ENCODE results near the gene PSAP.

DNA sequence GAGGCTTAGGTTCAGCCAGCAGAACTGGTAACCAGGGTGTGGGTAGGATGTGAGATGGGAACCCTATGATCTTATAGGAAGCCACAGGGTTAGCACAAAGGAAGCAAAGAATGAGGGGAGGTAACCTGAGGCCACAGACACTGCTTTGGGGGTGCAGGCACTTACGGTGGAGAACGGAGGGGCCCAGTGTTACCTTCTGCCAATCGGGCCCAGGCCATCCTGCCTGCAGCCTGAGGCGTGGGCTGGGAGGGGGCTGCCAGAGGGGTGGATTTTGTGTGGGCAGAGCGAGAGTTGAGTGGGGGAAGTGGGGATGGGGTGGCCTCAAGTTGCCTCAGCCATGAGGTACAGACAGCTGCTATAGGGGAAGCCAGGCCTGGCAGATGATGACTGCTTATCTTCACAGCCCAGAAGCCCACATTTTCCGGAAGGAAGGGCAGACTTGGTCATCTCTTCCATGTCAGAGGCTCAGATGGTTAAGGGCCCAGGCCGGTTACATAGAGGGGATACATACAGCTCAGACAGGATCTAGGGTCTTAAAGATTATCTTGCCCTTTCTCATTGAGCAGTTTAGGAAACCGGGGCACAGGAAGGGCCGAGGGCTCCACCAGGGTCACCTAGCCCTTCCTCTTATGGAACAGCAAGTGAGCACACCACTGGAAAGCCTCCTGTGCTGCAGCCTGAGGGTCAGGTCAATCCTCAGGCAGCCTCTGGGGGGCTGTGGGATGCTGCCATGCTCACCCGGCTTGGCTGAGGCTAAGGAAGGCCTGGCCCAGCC is 53.3 kb downstream of the PSAP start:
- no peak for TF ChIP-seq POLR2A (IDR thresholded peaks at IDR 0.05)
- TF ChIP-seq, protein P1, sequence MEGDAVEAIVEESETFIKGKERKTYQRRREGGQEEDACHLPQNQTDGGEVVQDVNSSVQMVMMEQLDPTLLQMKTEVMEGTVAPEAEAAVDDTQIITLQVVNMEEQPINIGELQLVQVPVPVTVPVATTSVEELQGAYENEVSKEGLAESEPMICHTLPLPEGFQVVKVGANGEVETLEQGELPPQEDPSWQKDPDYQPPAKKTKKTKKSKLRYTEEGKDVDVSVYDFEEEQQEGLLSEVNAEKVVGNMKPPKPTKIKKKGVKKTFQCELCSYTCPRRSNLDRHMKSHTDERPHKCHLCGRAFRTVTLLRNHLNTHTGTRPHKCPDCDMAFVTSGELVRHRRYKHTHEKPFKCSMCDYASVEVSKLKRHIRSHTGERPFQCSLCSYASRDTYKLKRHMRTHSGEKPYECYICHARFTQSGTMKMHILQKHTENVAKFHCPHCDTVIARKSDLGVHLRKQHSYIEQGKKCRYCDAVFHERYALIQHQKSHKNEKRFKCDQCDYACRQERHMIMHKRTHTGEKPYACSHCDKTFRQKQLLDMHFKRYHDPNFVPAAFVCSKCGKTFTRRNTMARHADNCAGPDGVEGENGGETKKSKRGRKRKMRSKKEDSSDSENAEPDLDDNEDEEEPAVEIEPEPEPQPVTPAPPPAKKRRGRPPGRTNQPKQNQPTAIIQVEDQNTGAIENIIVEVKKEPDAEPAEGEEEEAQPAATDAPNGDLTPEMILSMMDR (IDR thresholded peaks at IDR 0.05) = no peak

All from prostate gland (tissue), 2 donors.